ENCODE results near the gene TEX264. TPM values are rescaled to one million over a fixed set of nuclear protein-coding genes. Genes with fewer than 3 reads are reported as not detected.

Gene TEX264
- total RNA-seq, 1 experiment from 2014 or later, result 70.5 TPM

- no peak for DNase-seq (ENCODE audit: low read depth)
These were observed 79.8 kb downstream of the TEX264 start for GRCh38 chr3:51750878-51751277.

GRCh38 chr3:51751287-51751686 lies 80.2 kb downstream of the TEX264 start:
- DNase-seq (ENCODE audit: low read depth), result no peak

Other genes with a start within 250 kb of the TEX264 start
- 11.0 and 11.7 TPM in 2 replicates for gene DCAF1, start 171.2 kb upstream of the TEX264 start, total RNA-seq (2014; rRNA removed; shearing (Covaris generic))
- 6.5 and 7.0 TPM in 2 replicates for gene RAD54L2, start 132.5 kb upstream of the TEX264 start, total RNA-seq (2014; rRNA removed; shearing (Covaris generic))
- gene GRM2, start 35.8 kb downstream of the TEX264 start, total RNA-seq (2014; rRNA removed; shearing (Covaris generic)), result 0.10 and 0.12 TPM in 2 replicates
- gene IQCF6, start 108.0 kb downstream of the TEX264 start, total RNA-seq (2014; rRNA removed; shearing (Covaris generic)), result not detected in 2 replicates
- gene IQCF2, start 190.4 kb downstream of the TEX264 start, total RNA-seq (2014; rRNA removed; shearing (Covaris generic)), result not detected in 2 replicates
- not detected in 2 replicates for gene IQCF5, start 204.3 kb downstream of the TEX264 start, total RNA-seq (2014; rRNA removed; shearing (Covaris generic))
- gene IQCF1, start 232.1 kb downstream of the TEX264 start, total RNA-seq (2014; rRNA removed; shearing (Covaris generic)), result not detected in 2 replicates